Nephron (organoid): ENCODE data around the gene PLA2G7.
"Not testable (repeated sequence)": the region's sequence is repeated elsewhere in the genome, so short reads cannot be mapped to it uniquely, and the experiment has no call there.

ENCODE experiments used
- H3K27ac Mint-ChIP-seq, 3 experiments: 2 replicates each; pipeline ENCODE4 v1.8.0; 2020; ENCODE audit warnings: mixed read lengths in 3 of 3, mild to moderate bottlenecking in 2 of 3, moderate library complexity in 1 of 3
- H3K27me3 Mint-ChIP-seq: 2 replicates; pipeline ENCODE4 v1.8.0; 2021; ENCODE audit warnings: low read depth, mild to moderate bottlenecking, moderate library complexity, mixed read lengths
- H3K36me3 Mint-ChIP-seq: 2 replicates; pipeline ENCODE4 v1.8.0; 2020; ENCODE audit warnings: low read depth, mixed read lengths
- H3K4me1 Mint-ChIP-seq: 2 replicates; pipeline ENCODE4 v1.8.0; 2020; ENCODE audit warnings: mixed read lengths
- H3K4me3 Mint-ChIP-seq, 3 experiments: 2 replicates each; pipeline ENCODE4 v1.8.0; 2020; ENCODE audit warnings: mild to moderate bottlenecking in 3 of 3, mixed read lengths in 3 of 3, moderate library complexity in 2 of 3
- H3K9me3 Mint-ChIP-seq: 2 replicates; pipeline ENCODE4 v1.8.0; 2020; ENCODE audit warnings: mixed read lengths
- TF ChIP-seq, protein P1 (sequence below), 3 experiments: fragments of 200-600 bp; sonication (generic); IDR thresholded peaks; one replicate each; pipeline ENCODE4 v1.5.0; 2021; ENCODE audit warnings: antibody characterized with exemption in 3 of 3; ENCODE audit not compliant: unreplicated experiment in 3 of 3

Gene PLA2G7

DNA sequence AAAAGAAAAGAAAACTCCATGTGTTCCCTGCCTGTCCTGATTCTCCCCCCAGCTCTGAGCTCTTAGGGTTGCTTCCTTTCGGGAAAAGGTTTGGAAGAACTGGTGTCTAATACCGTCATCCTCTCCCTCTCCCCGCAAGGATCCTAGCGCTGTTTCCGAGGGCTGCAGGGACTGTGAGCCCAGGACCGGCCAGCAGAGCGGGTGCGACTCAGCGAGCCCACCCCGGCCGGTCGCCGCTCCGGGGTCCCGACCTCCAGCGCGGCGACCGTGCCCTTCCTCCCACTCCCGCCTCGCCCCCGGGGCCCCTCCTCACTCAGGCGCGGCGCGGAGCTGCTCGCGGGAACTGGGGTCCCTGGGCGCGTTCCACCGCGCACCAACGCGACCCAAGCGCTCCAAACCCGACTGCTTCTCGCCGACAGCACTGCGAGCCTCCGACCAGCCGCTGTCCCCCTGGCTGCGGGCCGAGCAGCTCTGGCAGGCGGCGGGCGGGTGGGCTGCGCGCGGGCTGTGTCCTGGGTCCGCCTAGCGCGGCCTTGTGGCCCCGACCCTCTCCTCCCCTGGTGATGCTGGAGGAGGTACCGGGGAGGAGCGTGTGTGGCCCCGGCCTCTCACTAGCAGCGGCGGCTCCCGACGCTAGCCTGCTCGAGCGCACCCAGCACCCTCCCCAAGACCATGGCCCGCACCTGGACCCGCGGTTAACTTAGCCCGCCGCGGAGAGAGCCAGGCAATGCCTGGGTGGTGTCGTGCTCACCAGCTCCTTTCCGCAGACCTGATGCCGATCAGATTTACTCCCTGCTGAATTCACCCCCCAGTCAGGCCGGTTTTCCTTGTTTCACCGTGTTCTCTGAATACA is at the start of gene PLA2G7:
PLA2G7 (minus strand) TSS at position 509 of the 853 bp plus-strand sequence. CDS start 12,484 bp downstream, outside the sequence.
- Mint-ChIP-seq H3K36me3 (no peaks in the 10 kb centered on the region), H3K4me3 (peak within 1 kb of the TSS; percentile 84 to 91 (median 87)), H3K27ac (peak within 1 kb of the TSS in 2 of 3 experiments; percentile 4 to 26), H3K27me3 (peaks cover 59% of the 10 kb centered on the region), H3K4me1 (no peaks in the 10 kb centered on the region), H3K9me3 (no peaks in the 10 kb centered on the region)
- TF ChIP-seq, protein P1, sequence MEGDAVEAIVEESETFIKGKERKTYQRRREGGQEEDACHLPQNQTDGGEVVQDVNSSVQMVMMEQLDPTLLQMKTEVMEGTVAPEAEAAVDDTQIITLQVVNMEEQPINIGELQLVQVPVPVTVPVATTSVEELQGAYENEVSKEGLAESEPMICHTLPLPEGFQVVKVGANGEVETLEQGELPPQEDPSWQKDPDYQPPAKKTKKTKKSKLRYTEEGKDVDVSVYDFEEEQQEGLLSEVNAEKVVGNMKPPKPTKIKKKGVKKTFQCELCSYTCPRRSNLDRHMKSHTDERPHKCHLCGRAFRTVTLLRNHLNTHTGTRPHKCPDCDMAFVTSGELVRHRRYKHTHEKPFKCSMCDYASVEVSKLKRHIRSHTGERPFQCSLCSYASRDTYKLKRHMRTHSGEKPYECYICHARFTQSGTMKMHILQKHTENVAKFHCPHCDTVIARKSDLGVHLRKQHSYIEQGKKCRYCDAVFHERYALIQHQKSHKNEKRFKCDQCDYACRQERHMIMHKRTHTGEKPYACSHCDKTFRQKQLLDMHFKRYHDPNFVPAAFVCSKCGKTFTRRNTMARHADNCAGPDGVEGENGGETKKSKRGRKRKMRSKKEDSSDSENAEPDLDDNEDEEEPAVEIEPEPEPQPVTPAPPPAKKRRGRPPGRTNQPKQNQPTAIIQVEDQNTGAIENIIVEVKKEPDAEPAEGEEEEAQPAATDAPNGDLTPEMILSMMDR (IDR thresholded peaks at IDR 0.05; ENCODE audit: unreplicated experiment in 3 of 3): peak in 2 of 3 experiments; percentile 6 to 9

DNA sequence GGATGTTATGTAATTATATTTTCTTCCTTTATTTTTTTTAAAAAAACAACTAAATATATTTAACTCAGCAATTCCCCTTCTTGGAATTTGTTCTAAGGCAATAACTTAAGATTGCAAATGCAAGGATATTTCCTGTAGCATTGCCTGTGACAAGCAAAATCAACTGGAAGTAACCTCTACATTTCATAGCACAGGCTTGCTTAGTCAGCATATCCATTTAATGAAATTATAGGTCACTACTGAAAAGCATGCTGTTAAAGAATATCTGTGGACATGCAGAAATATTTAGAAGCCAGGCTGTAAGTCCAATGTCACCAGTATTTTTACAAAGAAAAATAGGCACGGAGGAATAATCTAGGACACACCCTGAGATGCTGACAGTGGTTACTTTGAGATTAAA is 49.4 kb upstream of the PLA2G7 start:
- Mint-ChIP-seq H3K4me1 (no peaks in the 10 kb centered on the region), H3K27ac (no peak overlapping the region), H3K9me3 (no peaks in the 10 kb centered on the region), H3K4me3 (no peak overlapping the region), H3K36me3 (no peaks in the 10 kb centered on the region), H3K27me3 (no peaks in the 10 kb centered on the region)
- TF ChIP-seq, protein P1 (IDR thresholded peaks at IDR 0.05; ENCODE audit: unreplicated experiment in 3 of 3): no peak

DNA sequence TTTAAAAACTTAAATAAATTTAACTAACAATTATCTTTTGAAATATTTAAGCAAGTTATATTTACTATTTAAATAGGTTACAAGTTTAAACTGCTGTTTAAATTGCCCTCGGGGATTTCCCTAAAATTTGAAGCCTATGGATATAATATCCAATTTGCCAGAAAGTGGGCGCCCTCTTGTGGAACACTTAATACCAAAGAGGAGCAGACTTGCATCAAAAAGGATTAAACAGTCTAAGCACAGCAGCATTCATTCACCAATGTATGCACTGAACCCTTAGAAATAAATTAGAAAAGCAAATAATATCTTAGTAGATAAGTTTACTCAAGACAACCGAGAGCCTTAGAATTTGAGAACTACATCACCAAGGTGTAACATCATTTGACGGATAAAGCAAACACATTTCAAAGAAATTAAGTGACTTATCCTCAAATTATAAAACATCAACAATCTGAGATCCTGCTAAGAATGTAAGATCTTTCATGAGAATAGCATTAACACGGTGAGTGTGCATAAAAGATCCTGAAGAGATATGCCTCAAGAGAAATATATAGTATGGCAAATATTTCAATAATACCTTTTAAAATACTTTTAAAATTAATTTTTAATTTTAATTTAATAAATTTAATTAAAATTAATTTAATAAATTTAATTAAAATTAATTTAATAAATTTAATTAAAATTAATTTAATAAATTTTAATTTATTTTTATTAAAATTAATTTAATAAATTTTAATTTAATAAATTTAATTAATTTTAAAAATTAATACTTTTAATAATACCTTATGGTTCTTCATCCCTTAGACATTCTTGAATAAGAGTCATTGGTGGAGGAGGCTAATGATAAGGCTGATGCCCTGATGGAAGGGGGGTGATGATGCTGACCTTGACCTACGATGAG is 46.6 kb upstream of the PLA2G7 start:
- H3K36me3 Mint-ChIP-seq: no peaks in the 10 kb centered on the region
- H3K9me3 Mint-ChIP-seq: no peaks in the 10 kb centered on the region
- H3K27ac Mint-ChIP-seq: no peak overlapping the region
- no peaks in the 10 kb centered on the region for H3K27me3 Mint-ChIP-seq
- H3K4me1 Mint-ChIP-seq: no peaks in the 10 kb centered on the region
- no peak overlapping the region for H3K4me3 Mint-ChIP-seq
- TF ChIP-seq, protein P1 (IDR thresholded peaks at IDR 0.05; ENCODE audit: unreplicated experiment in 3 of 3): peak; percentile 78 to 83 (median 80)

DNA sequence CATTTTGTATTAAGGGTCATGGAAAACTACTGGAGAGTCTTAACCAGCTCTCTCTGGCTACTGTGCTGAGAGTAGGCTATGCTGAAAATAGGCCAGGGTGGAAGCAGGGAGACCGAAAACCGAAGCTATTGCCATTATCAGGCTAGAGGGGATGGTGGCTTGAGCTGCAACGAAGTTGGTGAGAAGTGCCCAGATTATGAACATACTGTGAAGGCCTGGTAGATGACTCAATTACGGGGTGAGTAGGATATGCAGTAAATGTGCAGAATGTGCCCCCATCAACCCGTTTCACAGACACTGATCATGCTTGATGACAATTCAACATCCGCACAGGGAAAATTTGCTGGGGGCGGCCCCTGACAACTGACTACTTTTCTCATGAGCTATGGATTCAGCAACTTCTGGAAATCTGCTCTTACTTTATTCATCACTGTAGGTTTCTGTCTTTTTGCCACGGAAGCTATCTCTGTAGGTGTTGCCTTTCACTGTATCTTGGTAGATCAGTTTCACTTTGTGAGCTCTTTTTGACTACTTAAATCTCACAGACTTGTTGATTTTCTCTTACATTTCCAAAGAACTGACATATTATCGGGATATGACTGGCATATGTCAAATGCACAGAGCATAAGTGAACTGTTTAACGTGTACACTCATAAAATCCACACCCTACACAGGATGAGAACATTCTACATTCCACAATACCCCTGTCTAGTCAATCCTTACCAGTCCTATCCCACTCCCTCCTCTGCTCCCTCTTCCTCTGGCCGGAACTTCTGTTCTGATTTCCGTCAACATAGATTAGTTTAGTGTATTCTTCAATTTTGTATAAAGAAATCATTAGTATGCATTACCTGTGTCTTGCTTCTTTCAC is 42.5 kb upstream of the PLA2G7 start:
- Mint-ChIP-seq H3K4me3 (no peak overlapping the region), H3K27me3 (no peaks in the 10 kb centered on the region), H3K4me1 (no peaks in the 10 kb centered on the region), H3K36me3 (no peaks in the 10 kb centered on the region), H3K9me3 (no peaks in the 10 kb centered on the region), H3K27ac (no peak overlapping the region)
- TF ChIP-seq, protein P1 (IDR thresholded peaks at IDR 0.05; ENCODE audit: unreplicated experiment in 3 of 3): no peak

DNA sequence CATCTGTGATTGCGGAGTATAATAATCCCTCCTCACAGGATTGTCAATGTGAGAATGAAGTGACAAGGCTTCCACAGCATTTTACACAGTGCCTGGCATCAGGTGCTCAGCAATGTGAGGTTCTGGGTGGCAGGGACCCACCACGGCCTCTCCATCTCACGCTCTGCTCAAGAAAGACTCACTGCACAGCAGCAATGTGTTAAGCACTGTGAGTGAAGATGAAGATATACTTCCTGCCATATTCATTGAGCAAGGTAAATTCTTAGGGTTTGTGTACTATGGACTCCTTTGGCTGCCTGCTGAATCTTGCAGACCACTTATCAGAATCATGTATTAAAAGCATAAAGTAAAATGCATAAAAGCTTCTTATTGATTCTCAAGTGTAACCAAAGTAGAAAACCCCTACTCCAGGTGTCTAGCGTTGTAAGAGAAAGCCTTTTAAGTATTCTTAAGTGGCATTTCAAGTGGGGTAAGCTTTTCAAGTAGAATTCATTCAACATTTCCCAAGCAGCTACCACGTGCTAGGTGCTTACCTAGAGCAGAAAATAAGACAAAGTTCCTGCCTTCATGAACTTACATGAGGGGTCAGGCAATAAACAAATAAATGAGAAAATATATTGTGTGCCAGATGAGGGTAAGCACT is 41.0 kb upstream of the PLA2G7 start:
- Mint-ChIP-seq H3K9me3 (no peaks in the 10 kb centered on the region), H3K4me3 (no peak overlapping the region), H3K4me1 (no peaks in the 10 kb centered on the region), H3K27ac (no peak overlapping the region), H3K27me3 (no peaks in the 10 kb centered on the region), H3K36me3 (no peaks in the 10 kb centered on the region)
- TF ChIP-seq, protein P1 (IDR thresholded peaks at IDR 0.05; ENCODE audit: unreplicated experiment in 3 of 3): no peak

DNA sequence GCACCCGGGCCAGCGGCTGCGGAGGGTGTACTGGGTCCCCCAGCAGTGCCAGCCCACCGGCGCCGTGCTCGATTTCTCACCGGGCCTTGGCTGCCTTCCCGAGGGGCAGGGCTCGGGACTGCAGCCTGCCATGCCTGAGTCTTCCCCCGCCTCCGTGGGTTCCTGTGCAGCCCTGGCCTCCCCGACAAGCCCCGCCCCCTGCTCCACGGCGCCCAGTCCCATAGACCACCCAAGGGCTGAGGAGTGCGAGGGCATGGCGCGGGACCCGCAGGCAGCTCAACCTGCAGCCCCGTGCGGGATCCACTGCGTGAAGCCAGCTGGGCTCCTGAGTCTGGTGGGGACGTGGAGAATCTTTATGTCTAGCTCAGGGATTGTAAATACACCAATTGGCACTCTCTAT is 39.6 kb upstream of the PLA2G7 start:
- not testable (repeated sequence) for H3K9me3 Mint-ChIP-seq, H3K4me3 Mint-ChIP-seq, H3K27ac Mint-ChIP-seq, H3K36me3 Mint-ChIP-seq, H3K27me3 Mint-ChIP-seq, H3K4me1 Mint-ChIP-seq
